Lower leg skin (tissue), 4 donors: Measurements from ENCODE around the gene MYBPH. TPM values are rescaled to one million over a fixed set of nuclear protein-coding genes. Genes with fewer than 3 reads are reported as not detected.

Source experiments
- DNase-seq, 2 donors: peaks; one replicate each; pipeline ENCODE4 v3.0.0-alpha.2; 2019; ENCODE audit warnings: low spot score in 2 of 2
- H3K4me3 ChIP-seq: fragments of 200-600 bp; sonication (generic); 2 replicates; pipeline ENCODE4 v1.5.1; 2017; ENCODE audit warnings: mild to moderate bottlenecking, low read depth; ENCODE audit not compliant: poor library complexity, severe bottlenecking
- POLR2A ChIP-seq, 2 donors: fragments of 450-650 bp; IDR thresholded peaks; one replicate each; pipeline ENCODE4 v1.6.1; 2016 to 2017; ENCODE audit warnings: antibody characterized with exemption in 2 of 2, mild to moderate bottlenecking in 1 of 2, moderate library complexity in 1 of 2
- WGBS, 2 donors: methylation state at CpG; one replicate each; pipeline ENCODE4 v1.1.5; 2018; 5-methylcytosine and 5-hydroxymethylcytosine counted together
- intact Hi-C: fragments of 100-400 bp; cut with DNase I; formaldehyde crosslinking; loops from one replicate; pipeline ENCODE4 v1.15.0; 2023; ENCODE audit warnings: low total_unique reads
- total RNA-seq, 4 donors: library from RNA; depleted of rRNA; stranded (reverse); fragments of >200 nt; gene quantifications; one replicate each; pipeline ENCODE4 v1.1.0, GENCODE V29; 2016
- TF ChIP-seq, protein P1 (sequence below), 3 donors: fragments of 450-650 bp; IDR thresholded peaks; one replicate each; pipeline ENCODE4 v1.5.1; 2016; ENCODE audit warnings: antibody characterized with exemption in 3 of 3, mild to moderate bottlenecking in 3 of 3, moderate library complexity in 2 of 3

The MYBPH gene
- total RNA-seq, 4 donors from 2014 or later: not detected

DNA sequence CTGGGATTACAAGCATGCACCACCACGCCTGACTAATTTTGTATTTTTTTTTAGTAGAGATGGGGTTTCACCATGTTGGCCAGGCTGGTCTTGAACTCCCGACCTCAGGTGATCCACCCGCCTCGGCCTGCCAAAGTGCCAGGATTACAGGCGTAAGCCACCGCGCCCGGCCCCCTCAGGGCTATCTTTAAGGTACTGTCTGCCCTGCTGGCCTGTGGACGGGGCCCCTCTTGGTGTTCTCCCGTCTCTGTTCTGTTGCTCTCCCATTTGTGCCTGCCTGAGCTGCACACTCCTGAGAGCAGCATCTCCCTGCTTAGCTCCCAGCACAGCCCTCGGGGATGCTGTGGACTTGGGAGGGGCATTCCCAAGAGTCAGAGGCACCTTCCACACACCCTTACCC is 13.9 kb downstream of the MYBPH start:
- WGBS, 2 donors: 61 to 76% methylated on average over 11 of the region's 11 CpGs
- intact Hi-C loops: no loop called here
- no peak overlapping the region for H3K4me3 ChIP-seq
- DNase-seq: no peak
- TF ChIP-seq POLR2A (IDR thresholded peaks at IDR 0.05): no peak
- TF ChIP-seq, protein P1, sequence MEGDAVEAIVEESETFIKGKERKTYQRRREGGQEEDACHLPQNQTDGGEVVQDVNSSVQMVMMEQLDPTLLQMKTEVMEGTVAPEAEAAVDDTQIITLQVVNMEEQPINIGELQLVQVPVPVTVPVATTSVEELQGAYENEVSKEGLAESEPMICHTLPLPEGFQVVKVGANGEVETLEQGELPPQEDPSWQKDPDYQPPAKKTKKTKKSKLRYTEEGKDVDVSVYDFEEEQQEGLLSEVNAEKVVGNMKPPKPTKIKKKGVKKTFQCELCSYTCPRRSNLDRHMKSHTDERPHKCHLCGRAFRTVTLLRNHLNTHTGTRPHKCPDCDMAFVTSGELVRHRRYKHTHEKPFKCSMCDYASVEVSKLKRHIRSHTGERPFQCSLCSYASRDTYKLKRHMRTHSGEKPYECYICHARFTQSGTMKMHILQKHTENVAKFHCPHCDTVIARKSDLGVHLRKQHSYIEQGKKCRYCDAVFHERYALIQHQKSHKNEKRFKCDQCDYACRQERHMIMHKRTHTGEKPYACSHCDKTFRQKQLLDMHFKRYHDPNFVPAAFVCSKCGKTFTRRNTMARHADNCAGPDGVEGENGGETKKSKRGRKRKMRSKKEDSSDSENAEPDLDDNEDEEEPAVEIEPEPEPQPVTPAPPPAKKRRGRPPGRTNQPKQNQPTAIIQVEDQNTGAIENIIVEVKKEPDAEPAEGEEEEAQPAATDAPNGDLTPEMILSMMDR (IDR thresholded peaks at IDR 0.05): no peak

DNA sequence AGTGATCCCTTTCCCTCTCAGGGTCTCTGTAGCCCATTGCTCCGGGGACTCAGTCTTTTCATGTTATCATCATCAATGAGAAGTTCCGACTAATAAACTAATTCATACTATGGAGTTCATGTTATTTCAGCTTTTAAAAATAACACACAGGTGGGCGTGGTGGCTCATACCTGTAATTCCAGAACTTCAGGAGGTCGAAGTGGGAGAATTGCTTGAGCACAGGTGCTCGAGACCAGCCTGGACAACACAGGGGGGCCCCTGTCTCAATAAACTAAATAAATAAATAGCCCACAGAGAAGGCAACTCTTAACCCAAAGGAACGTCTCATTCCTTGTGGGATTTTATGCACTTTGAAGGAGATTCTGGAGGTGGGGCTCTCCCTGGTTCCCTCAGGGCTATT is 14.5 kb downstream of the MYBPH start:
- TF ChIP-seq POLR2A (IDR thresholded peaks at IDR 0.05): no peak
- TF ChIP-seq, protein P1 (IDR thresholded peaks at IDR 0.05): no peak
- H3K4me3 ChIP-seq: no peak overlapping the region
- intact Hi-C loops: no loop called here
- DNase-seq: no peak
- 42 to 64% methylated on average over 6 of the region's 6 CpGs for WGBS, 2 donors

DNA sequence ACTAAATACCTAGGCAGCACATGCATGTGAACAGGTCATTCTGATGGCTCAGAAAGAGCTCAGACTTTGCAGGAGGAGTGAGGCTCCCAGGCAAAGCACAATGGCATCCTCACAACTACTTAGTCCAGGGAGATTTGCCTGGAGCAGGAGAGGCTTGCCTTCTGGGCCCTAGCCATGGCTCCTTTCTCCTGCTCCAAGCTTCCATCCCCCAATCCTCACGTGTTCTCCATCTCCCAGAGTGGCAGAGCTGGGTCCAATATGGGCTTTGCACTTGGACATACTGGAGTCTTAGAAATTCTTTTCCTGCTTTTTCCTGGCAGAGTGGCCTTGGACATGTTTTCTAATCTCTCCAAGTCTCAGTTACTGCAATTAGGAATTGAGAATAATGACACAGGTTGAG is 15.8 kb downstream of the MYBPH start:
- WGBS, 2 donors: 71 to 91% methylated on average over 1 of the region's 1 CpG
- no peak for DNase-seq
- no peak overlapping the region for H3K4me3 ChIP-seq
- TF ChIP-seq POLR2A (IDR thresholded peaks at IDR 0.05): no peak
- TF ChIP-seq, protein P1 (IDR thresholded peaks at IDR 0.05): no peak
- intact Hi-C loops: no loop called here

DNA sequence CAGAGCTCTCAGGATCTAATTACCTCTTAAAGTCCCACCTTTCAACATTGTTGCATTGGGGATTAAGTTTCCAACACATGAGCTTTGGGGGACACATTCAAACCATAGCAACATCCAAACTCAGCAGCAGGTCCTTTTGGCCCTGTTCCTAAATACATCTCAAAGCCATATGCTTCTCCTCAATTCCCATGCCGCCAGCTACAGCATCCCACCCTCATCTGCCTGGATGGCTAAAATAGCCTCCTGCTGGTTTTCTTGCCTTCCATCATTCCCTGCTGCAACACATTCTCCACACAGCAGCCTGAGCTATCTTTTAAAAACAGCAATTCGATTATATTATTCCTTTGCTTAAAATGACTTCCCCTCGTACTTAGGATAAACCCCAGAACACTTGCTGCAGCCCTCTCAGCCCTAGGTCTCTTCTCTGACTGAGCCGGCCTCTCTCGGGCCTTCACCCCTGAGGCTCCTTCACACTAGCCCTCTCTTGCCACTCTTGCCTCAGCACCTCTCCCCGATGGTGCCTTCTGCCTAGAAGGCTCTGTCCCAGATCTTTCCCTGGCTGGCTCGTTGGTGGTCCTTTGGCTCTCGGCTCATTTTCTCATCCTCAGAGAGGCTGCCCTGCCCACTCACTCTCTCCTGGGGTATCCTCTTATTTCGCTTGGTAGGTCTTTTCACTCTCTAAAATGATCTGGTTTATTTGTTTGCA is 16.5 kb downstream of the MYBPH start:
- DNase-seq: no peak
- 78 to 83% methylated on average over 9 of the region's 9 CpGs for WGBS, 2 donors

DNA sequence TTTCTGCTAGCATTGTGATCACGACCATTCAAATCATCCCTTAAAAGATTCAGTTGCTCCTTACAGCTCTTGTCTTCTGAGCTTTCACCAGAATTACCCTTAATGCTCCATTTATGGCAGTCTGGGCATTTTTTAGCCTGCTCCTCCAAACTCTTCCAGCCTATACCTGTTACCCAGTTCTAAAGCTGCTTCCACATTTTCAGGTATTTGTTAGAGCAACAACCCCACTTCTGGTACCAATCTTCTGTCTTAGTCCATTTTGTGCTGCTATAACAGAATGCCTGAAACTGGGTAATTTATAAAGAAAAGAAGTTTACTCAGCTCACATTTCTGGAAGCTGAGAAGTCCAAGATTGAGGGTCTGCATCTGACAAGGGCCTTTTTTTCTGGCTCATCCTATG is 17.2 kb downstream of the MYBPH start:
- 88 to 90% methylated on average over 1 of the region's 1 CpG for WGBS, 2 donors

More for the DNA sequence above, 16.5 kb downstream of the MYBPH start:
- intact Hi-C loops: no loop called here
- TF ChIP-seq, protein P1 (IDR thresholded peaks at IDR 0.05): no peak
- TF ChIP-seq POLR2A (IDR thresholded peaks at IDR 0.05): no peak
- H3K4me3 ChIP-seq: no peak overlapping the region

More for the DNA sequence above, 17.2 kb downstream of the MYBPH start:
- no peak overlapping the region for H3K4me3 ChIP-seq
- TF ChIP-seq, protein P1 (IDR thresholded peaks at IDR 0.05): no peak
- no peak for TF ChIP-seq POLR2A (IDR thresholded peaks at IDR 0.05)
- intact Hi-C loops: no loop called here
- no peak for DNase-seq
